Measurements from ENCODE around the gene CCDC27. TPM values are rescaled to one million over a fixed set of nuclear protein-coding genes. Genes with fewer than 3 reads are reported as not detected.

CCDC27 gene
- total RNA-seq, 1 donor from 2014 or later, result not detected

GRCh38 chr1:3789421-3790300 is 37.4 kb downstream of the CCDC27 start:
- no peak for TF ChIP-seq CTCF (conservative IDR thresholded peaks at IDR 0.05)
- DNase-seq (ENCODE audit: extremely low spot score, unreplicated experiment), result no peak
- peaks cover 7% of the 10 kb centered on the region for H3K4me1 Mint-ChIP-seq (ENCODE audit: unreplicated experiment)
- H3K9me3 Mint-ChIP-seq, result no peaks in the 10 kb centered on the region
- H3K27me3 Mint-ChIP-seq, result no peaks in the 10 kb centered on the region
- peaks cover 3% of the 10 kb centered on the region for H3K36me3 Mint-ChIP-seq
- H3K27ac Mint-ChIP-seq, result no peak overlapping the region
- no peak overlapping the region for H3K4me3 Mint-ChIP-seq

DNA sequence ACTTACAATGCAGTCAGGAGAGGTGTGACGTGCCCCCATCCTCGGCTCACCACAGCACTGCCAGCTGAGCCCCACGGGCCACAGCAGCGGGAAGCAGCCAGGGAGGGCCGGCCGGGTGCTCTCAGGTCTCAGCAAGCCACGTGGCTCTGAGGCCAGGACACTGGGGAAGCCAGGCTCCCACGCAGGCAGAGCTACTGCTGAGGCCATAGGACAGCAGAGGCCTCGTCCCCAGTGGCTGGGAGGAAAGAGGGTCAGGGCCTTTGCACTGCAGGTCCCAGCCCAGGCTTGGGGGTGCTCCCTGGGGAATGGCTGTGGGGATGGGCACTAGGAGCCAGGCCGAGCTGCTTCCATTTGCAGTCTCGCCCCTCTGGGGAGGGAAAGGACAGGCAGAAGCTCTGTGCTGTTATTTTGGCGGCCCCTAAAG is 38.3 kb downstream of the CCDC27 start:
- no peak overlapping the region for H3K27ac Mint-ChIP-seq
- no peak for DNase-seq (ENCODE audit: extremely low spot score, unreplicated experiment)
- peaks cover 13% of the 10 kb centered on the region for H3K4me1 Mint-ChIP-seq (ENCODE audit: unreplicated experiment)
- no peaks in the 10 kb centered on the region for H3K27me3 Mint-ChIP-seq
- H3K4me3 Mint-ChIP-seq, result no peak overlapping the region
- no peak for TF ChIP-seq CTCF (conservative IDR thresholded peaks at IDR 0.05)
- H3K36me3 Mint-ChIP-seq, result peaks cover under 1% of the 10 kb centered on the region
- H3K9me3 Mint-ChIP-seq, result no peaks in the 10 kb centered on the region

GRCh38 chr1:3790952-3791351 is 38.7 kb downstream of the CCDC27 start:
- H3K9me3 Mint-ChIP-seq, result no peaks in the 10 kb centered on the region

DNA sequence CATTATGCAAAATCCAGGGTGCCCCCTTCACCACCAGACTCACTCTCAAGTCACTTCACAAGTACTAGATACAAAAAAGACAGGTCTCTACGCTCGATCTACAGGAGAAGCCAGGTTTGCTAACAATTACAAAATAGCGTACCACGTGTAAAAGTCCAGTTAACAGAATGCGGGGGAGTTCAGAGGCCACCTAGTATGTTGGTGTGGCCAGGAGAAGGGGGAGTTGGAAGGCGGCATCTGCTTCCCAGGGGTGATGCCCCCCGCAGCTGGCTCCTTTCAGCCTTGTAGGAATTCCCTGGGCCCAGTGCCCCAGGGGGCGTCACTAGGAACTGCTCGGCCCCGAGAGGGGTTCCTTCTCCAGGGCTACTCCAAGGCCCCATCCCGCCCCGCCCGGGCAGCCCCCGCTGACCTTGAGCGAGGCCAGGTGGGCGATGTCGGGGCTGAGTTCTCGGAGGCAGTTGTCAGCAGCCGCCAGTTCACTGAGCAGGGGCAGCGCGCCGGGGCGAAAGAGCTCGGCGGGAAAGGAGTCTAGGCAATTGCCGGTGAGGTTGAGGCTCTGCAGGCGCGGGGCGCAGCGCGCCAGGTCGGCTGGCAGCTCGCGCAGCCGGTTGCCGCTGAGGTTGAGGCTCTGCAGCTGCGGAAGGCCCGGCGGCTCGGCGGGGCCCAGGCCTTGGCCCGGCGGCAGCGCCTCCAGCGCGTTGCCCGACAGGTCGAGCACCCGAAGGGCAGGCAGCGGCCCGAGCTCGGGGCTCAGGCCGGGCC is 43.4 kb downstream of the CCDC27 start:
- peaks cover 21% of the 10 kb centered on the region for H3K4me1 Mint-ChIP-seq (ENCODE audit: unreplicated experiment)
- H3K27ac Mint-ChIP-seq, result peak overlapping the region; percentile 73
- TF ChIP-seq CTCF (conservative IDR thresholded peaks at IDR 0.05), result no peak
- DNase-seq (ENCODE audit: extremely low spot score, unreplicated experiment), result no peak
- H3K27me3 Mint-ChIP-seq, result peaks cover 5% of the 10 kb centered on the region
- H3K4me3 Mint-ChIP-seq, result peak overlapping the region; percentile 93
- no peaks in the 10 kb centered on the region for H3K36me3 Mint-ChIP-seq
- no peaks in the 10 kb centered on the region for H3K9me3 Mint-ChIP-seq

More at GRCh38 chr1:3790952-3791351, 38.7 kb downstream of the CCDC27 start:
- Mint-ChIP-seq H3K27ac (no peak overlapping the region), H3K27me3 (no peaks in the 10 kb centered on the region), H3K4me3 (no peak overlapping the region), H3K36me3 (no peaks in the 10 kb centered on the region), H3K4me1 (ENCODE audit: unreplicated experiment) (peaks cover 13% of the 10 kb centered on the region)
- DNase-seq (ENCODE audit: extremely low spot score, unreplicated experiment), result no peak
- TF ChIP-seq CTCF (conservative IDR thresholded peaks at IDR 0.05), result no peak

DNA sequence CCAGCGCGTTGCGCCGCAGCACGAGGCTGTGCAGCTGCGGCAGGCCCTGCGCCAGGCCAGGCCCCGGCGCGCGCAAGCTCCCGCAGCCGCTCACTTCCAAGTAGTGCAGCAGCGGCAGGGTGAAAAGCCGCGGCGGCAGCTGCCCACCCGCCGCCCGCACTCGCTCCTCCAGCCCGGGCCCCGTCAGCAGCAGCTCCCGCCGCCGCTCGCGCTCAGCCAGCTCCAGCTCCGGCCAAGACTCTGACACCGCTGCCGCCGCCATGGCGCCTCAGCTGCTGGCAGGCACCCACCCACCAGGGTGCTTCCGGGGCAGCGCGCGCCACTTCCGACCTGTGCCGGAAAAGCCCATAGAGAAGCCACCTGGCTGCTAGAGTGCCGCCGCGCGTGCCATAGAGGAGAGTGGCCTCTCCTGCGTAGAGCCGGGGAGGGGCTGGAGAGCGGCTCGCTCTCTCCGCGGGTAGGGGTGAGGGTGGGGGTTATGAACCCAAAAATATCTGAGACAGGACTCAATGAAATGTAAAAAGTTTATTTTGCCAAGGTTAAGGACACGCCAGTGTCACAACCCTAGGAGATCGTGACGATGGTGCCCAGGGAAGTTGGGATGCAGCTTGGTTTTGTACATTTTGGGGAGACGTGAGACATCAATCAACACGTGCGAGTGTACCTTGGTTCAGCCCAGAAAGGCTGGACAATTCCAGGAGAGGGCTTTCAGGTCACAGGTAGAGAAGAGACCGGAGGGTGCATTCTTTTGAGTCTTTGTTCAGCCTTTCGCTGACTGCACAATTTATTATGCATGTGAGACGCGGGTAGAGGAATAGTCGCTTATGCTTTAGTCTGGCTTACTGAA is 44.2 kb downstream of the CCDC27 start, which contains the start of gene LRRC47:
TSS of gene LRRC47 (minus strand) at position 284 of the 847 bp plus-strand sequence. CDS start at position 262, 22 bp downstream.
- Mint-ChIP-seq H3K4me1 (ENCODE audit: unreplicated experiment) (peaks cover 24% of the 10 kb centered on the region), H3K36me3 (no peaks in the 10 kb centered on the region), H3K27me3 (peaks cover 9% of the 10 kb centered on the region), H3K9me3 (no peaks in the 10 kb centered on the region), H3K27ac (peak within 1 kb of the TSS; percentile 88), H3K4me3 (peak within 1 kb of the TSS; percentile 97)
- DNase-seq (ENCODE audit: extremely low spot score, unreplicated experiment), result peak; percentile 90
- TF ChIP-seq CTCF (conservative IDR thresholded peaks at IDR 0.05), result peak; percentile 16
